K562 (cell line): Measurements from ENCODE around the gene SPATA31D3.

Source experiments
- ARID3A ChIP-seq: IDR thresholded peaks from 2 replicates; pipeline ENCODE4 v1.6.1; 2012; ENCODE audit warnings: low read depth, low read length, improper control_type of control experiment, borderline replicate concordance
- CBX2 ChIP-seq: fragments of 200-600 bp; sonication (generic); IDR thresholded peaks from one replicate; pipeline ENCODE4 v1.6.1; 2012; ENCODE audit warnings: mild to moderate bottlenecking, low read length, inconsistent platforms; ENCODE audit not compliant: insufficient read depth, poor library complexity, severe bottlenecking
- CTCF ChIP-seq, 3 experiments: IDR thresholded peaks in 2 of 3; conservative IDR thresholded peaks in 1 of 3; 2 replicates each; pipeline ENCODE4 v1.5.1; 2011 to 2012; ENCODE audit warnings: low read length in 3 of 3, mild to moderate bottlenecking in 3 of 3, control low read depth in 2 of 3, improper control_type of control experiment in 1 of 3, inconsistent platforms in 1 of 3, low read depth in 1 of 3, mixed read lengths in 1 of 3, moderate library complexity in 1 of 3; ENCODE audit not compliant: insufficient read depth in 2 of 3
- E2F4 ChIP-seq: sonication (generic); formaldehyde crosslinking; IDR thresholded peaks from 2 replicates; pipeline ENCODE4 v1.8.0; 2022; ENCODE audit warnings: mild to moderate bottlenecking, low read depth, missing genetic modification reagents
- E4F1 ChIP-seq: fragments of 250-450 bp; sonication (Bioruptor Pico); IDR thresholded peaks from 2 replicates; pipeline ENCODE4 v1.5.0; 2021; ENCODE audit warnings: mild to moderate bottlenecking, borderline replicate concordance
- FOXP1 ChIP-seq: sonication (generic); formaldehyde crosslinking; IDR thresholded peaks from 2 replicates; pipeline ENCODE4 v1.8.0; 2022; ENCODE audit warnings: mild to moderate bottlenecking, missing genetic modification reagents
- NFIX ChIP-seq: fragments of 250-450 bp; sonication (Bioruptor Pico); IDR thresholded peaks from 2 replicates; pipeline ENCODE4 v1.4.0; 2020; ENCODE audit warnings: low read depth, mild to moderate bottlenecking, moderate library complexity
- NR2C2 ChIP-seq, 2 experiments: fragments of 200-800 bp in 1 of 2; sonication (Bioruptor generic) in 1 of 2; sonication (generic) in 1 of 2; formaldehyde crosslinking in 1 of 2; IDR thresholded peaks; 2 replicates each; pipeline versions ENCODE4 v1.6.1 to v1.8.0; 2016 to 2022; ENCODE audit warnings: mild to moderate bottlenecking in 1 of 2, missing compliant biosample characterization in 1 of 2, missing genetic modification characterization in 1 of 2, missing genetic modification reagents in 1 of 2
- SNRNP70 ChIP-seq: fragments of 200-400 bp; formaldehyde crosslinking; optimal IDR thresholded peaks from 2 replicates; pipeline ENCODE3; 2017; ENCODE audit warnings: low read depth, low read length
- SRSF1 ChIP-seq: fragments of 200-400 bp; formaldehyde crosslinking; IDR thresholded peaks from 2 replicates; pipeline ENCODE4 v1.6.1; 2017; ENCODE audit warnings: mild to moderate bottlenecking, low read depth, low read length, moderate library complexity
- ZBTB26 ChIP-seq: fragments of 450-650 bp; formaldehyde crosslinking; IDR thresholded peaks from 2 replicates; pipeline ENCODE4 v1.4.0; 2022; ENCODE audit warnings: missing genetic modification characterization
- ZNF280B ChIP-seq: fragments of 250-450 bp; sonication (Bioruptor Pico); IDR thresholded peaks from 2 replicates; pipeline ENCODE4 v1.5.1; 2021; ENCODE audit warnings: mild to moderate bottlenecking

GRCh38 chr9:81993656-81994055, 50.4 kb downstream of the SPATA31D3 start:
- TF ChIP-seq CTCF (IDR thresholded peaks at IDR 0.05 in 2 of 3, conservative IDR thresholded peaks at IDR 0.05 in 1 of 3; ENCODE audit: insufficient read depth in 2 of 3, low read depth in 1 of 3, low read length in 3 of 3): no peak
- TF ChIP-seq NR2C2 (CRISPR knock-in tag; IDR thresholded peaks at IDR 0.05): no peak
- no peak for TF ChIP-seq NR2C2 (tag; IDR thresholded peaks at IDR 0.05)
- no peak for TF ChIP-seq E4F1 (CRISPR knock-in tag)
- no peak for TF ChIP-seq SRSF1
- TF ChIP-seq SNRNP70: no peak
- TF ChIP-seq FOXP1 (CRISPR knock-in tag): no peak
- no peak for TF ChIP-seq ARID3A
- TF ChIP-seq NFIX (CRISPR knock-in tag): no peak
- no peak for TF ChIP-seq ZNF280B (CRISPR knock-in tag)
- no peak for TF ChIP-seq E2F4
- no peak for TF ChIP-seq ZBTB26 (CRISPR knock-in tag)
- no peak for TF ChIP-seq CBX2
